Thoracic aorta (tissue), 2 donors: ENCODE data around the gene PLA2G4B. TPM values are rescaled to one million over a fixed set of nuclear protein-coding genes. Genes with fewer than 3 reads are reported as not detected.

Experiments used
- ATAC-seq: fragments of 150-250 bp; one replicate; pipeline ENCODE4 v1.8.0; 2017; ENCODE audit warnings: low read depth; ENCODE audit not compliant: insufficient number of reproducible peaks, low FRiP score
- DNase-seq: peaks from one replicate; pipeline ENCODE4 v3.0.0-alpha.2; 2020; ENCODE audit warnings: low spot score
- H3K27ac ChIP-seq, 2 donors: fragments of 200-600 bp; sonication (generic); 1 replicate in 1 of 2; 2 replicates in 1 of 2; pipeline ENCODE4 v1.5.1; 2016; ENCODE audit warnings: mild to moderate bottlenecking in 2 of 2, moderate library complexity in 2 of 2
- H3K27me3 ChIP-seq: fragments of 200-600 bp; sonication (generic); replicated peaks from 2 replicates; pipeline ENCODE4 v1.6.0; 2016; ENCODE audit warnings: mild to moderate bottlenecking; ENCODE audit not compliant: insufficient read depth
- H3K36me3 ChIP-seq: fragments of 200-600 bp; sonication (generic); one replicate; pipeline ENCODE4 v1.5.1; 2016
- H3K4me1 ChIP-seq, 2 donors: fragments of 200-600 bp; sonication (generic); 1 replicate in 1 of 2; 2 replicates in 1 of 2; pipeline versions ENCODE4 v1.5.1 to v1.6.0; 2016; ENCODE audit warnings: low read depth in 2 of 2, mild to moderate bottlenecking in 1 of 2; ENCODE audit not compliant: control insufficient read depth in 1 of 2
- H3K4me3 ChIP-seq: fragments of 200-600 bp; sonication (generic); 2 replicates; pipeline ENCODE4 v1.5.1; 2016; ENCODE audit warnings: mild to moderate bottlenecking
- H3K9me3 ChIP-seq: fragments of 200-600 bp; sonication (generic); 2 replicates; pipeline ENCODE4 v1.5.1; 2016
- CTCF ChIP-seq: fragments of 200-600 bp; sonication (generic); IDR thresholded peaks from one replicate; pipeline ENCODE4 v1.5.1; 2019; ENCODE audit warnings: antibody characterized with exemption
- total RNA-seq, 2 donors: library from RNA; depleted of rRNA; stranded (reverse); fragments of >200 nt; gene quantifications; one replicate each; pipeline versions ENCODE4 v1.1.0 to v1.2.3, GENCODE V29; 2016

PLA2G4B gene
- total RNA-seq, 2 donors from 2014 or later, result 1.9 to 4.0 TPM

- DNase-seq (no peak), ATAC-seq (no peak)
- H3K4me3 ChIP-seq, result no peak overlapping the region
- H3K36me3 ChIP-seq, result no peaks in the 10 kb centered on the region
- H3K27ac ChIP-seq, result no peak overlapping the region
- TF ChIP-seq CTCF, result no peak
- H3K9me3 ChIP-seq, result no peaks in the 10 kb centered on the region
- H3K4me1 ChIP-seq, result no peaks in the 10 kb centered on the region
- no peaks in the 10 kb centered on the region for H3K27me3 ChIP-seq
Measured at GRCh38 chr15:41856716-41857115, 18.1 kb downstream of the PLA2G4B start.

GRCh38 chr15:41857316-41857715 is 18.7 kb downstream of the PLA2G4B start:
- H3K9me3 ChIP-seq, result no peaks in the 10 kb centered on the region
- no peaks in the 10 kb centered on the region for H3K4me1 ChIP-seq
- DNase-seq (no peak), ATAC-seq (no peak)
- TF ChIP-seq CTCF, result no peak
- H3K27me3 ChIP-seq, result no peaks in the 10 kb centered on the region
- H3K36me3 ChIP-seq, result no peaks in the 10 kb centered on the region
- H3K4me3 ChIP-seq, result no peak overlapping the region
- no peak overlapping the region for H3K27ac ChIP-seq

- H3K9me3 ChIP-seq, result no peaks in the 10 kb centered on the region
- no peak overlapping the region for H3K27ac ChIP-seq
- H3K36me3 ChIP-seq, result no peaks in the 10 kb centered on the region
- no peak overlapping the region for H3K4me3 ChIP-seq
- DNase-seq, result no peak
- no peaks in the 10 kb centered on the region for H3K27me3 ChIP-seq
- ATAC-seq, result no peak
- no peaks in the 10 kb centered on the region for H3K4me1 ChIP-seq
- no peak for TF ChIP-seq CTCF
Measured at GRCh38 chr15:41858756-41859155, 20.1 kb downstream of the PLA2G4B start.

GRCh38 chr15:41860049-41860828 is 21.6 kb downstream of the PLA2G4B start:
- no peak overlapping the region for H3K4me3 ChIP-seq
- H3K36me3 ChIP-seq, result no peaks in the 10 kb centered on the region
- H3K27me3 ChIP-seq, result no peaks in the 10 kb centered on the region
- H3K4me1 ChIP-seq, result no peaks in the 10 kb centered on the region
- no peak for ATAC-seq
- TF ChIP-seq CTCF, result no peak
- no peaks in the 10 kb centered on the region for H3K9me3 ChIP-seq
- no peak overlapping the region for H3K27ac ChIP-seq
- DNase-seq, result no peak

GRCh38 chr15:41861736-41862356 is 23.2 kb downstream of the PLA2G4B start:
- H3K36me3 ChIP-seq, result no peaks in the 10 kb centered on the region
- DNase-seq, result no peak
- TF ChIP-seq CTCF, result no peak
- no peak overlapping the region for H3K27ac ChIP-seq
- H3K4me3 ChIP-seq, result no peak overlapping the region
- H3K9me3 ChIP-seq, result no peaks in the 10 kb centered on the region
- H3K27me3 ChIP-seq, result no peaks in the 10 kb centered on the region
- H3K4me1 ChIP-seq, result no peaks in the 10 kb centered on the region
- no peak for ATAC-seq
